Kidney epithelial cell (primary cell): Measurements from ENCODE around the gene RYR1. TPM values are rescaled to one million over a fixed set of nuclear protein-coding genes. Genes with fewer than 3 reads are reported as not detected.

ENCODE experiments used
- DNase-seq: peaks from one replicate; pipeline ENCODE4 v3.0.0-alpha.2; 2010; ENCODE audit warnings: low read depth
- H3K27me3 ChIP-seq: 2 replicates; pipeline ENCODE4 v1.6.0; 2011; ENCODE audit warnings: low read length; ENCODE audit not compliant: control insufficient read depth, insufficient read depth
- H3K36me3 ChIP-seq: 2 replicates; pipeline ENCODE4 v1.5.1; 2011; ENCODE audit warnings: low read length; ENCODE audit not compliant: control insufficient read depth, insufficient read depth
- H3K4me3 ChIP-seq: 2 replicates; pipeline ENCODE4 v1.5.1; 2011; ENCODE audit warnings: low read depth, mild to moderate bottlenecking, control low read depth, low read length
- total RNA-seq: library from RNA; depleted of rRNA; stranded (reverse); fragments of >200 nt; gene quantifications from 2 replicates; pipeline ENCODE4 v1.2.3, GENCODE V29; 2015
- TF ChIP-seq, protein P1 (sequence below): IDR thresholded peaks from 2 replicates; pipeline ENCODE4 v1.5.1; 2011; ENCODE audit warnings: mild to moderate bottlenecking, moderate library complexity, low read length, control low read depth, inconsistent platforms; ENCODE audit not compliant: insufficient read depth, poor library complexity, severe bottlenecking

Gene RYR1
- total RNA-seq, 1 donor from 2014 or later: 0.17 TPM

DNA sequence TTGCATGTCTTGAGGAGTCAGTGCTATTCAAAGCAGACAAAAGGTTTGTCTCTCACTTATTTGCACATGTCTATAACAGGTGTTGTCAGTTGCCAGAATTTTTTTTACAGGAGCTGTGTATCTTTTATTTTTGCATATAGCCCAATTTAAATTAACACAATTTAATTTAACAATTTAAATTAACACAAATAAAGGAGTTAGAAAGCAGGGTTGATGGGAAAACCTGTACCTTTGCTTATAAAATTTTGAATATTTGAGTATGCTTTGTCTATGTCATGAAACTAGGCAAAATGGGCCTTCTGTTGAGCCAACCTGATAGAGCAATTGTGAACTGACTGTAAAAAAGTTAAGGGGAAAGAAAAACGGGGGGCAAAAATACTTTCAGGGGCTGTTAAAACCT, 106.3 kb downstream of the RYR1 start:
- DNase-seq: no peak
- no peak overlapping the region for H3K4me3 ChIP-seq
- H3K36me3 ChIP-seq: no peaks in the 10 kb centered on the region
- no peaks in the 10 kb centered on the region for H3K27me3 ChIP-seq
- TF ChIP-seq, protein P1, sequence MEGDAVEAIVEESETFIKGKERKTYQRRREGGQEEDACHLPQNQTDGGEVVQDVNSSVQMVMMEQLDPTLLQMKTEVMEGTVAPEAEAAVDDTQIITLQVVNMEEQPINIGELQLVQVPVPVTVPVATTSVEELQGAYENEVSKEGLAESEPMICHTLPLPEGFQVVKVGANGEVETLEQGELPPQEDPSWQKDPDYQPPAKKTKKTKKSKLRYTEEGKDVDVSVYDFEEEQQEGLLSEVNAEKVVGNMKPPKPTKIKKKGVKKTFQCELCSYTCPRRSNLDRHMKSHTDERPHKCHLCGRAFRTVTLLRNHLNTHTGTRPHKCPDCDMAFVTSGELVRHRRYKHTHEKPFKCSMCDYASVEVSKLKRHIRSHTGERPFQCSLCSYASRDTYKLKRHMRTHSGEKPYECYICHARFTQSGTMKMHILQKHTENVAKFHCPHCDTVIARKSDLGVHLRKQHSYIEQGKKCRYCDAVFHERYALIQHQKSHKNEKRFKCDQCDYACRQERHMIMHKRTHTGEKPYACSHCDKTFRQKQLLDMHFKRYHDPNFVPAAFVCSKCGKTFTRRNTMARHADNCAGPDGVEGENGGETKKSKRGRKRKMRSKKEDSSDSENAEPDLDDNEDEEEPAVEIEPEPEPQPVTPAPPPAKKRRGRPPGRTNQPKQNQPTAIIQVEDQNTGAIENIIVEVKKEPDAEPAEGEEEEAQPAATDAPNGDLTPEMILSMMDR: no peak

DNA sequence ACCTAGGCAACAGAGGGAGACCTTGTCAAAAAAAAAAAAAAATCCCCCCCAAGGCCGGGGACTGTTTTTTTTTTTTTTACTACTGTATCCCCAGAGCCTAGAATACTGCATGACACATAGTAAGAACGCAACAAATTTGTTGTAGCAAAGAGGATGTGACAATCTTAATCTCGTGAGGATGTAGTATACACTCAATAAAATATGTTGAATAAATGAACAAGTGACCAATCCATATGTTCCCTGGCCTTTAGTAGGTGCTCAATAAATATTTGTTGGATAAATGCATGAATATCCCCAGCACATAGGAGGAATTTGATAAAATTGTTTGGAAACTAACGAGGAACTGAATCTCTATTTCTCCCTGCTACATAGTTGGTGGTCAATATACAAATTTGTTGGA, 108.5 kb downstream of the RYR1 start:
- Histone ChIP-seq H3K4me3 (no peak overlapping the region), H3K27me3 (no peaks in the 10 kb centered on the region), H3K36me3 (no peaks in the 10 kb centered on the region)
- DNase-seq: no peak
- TF ChIP-seq, protein P1: no peak

DNA sequence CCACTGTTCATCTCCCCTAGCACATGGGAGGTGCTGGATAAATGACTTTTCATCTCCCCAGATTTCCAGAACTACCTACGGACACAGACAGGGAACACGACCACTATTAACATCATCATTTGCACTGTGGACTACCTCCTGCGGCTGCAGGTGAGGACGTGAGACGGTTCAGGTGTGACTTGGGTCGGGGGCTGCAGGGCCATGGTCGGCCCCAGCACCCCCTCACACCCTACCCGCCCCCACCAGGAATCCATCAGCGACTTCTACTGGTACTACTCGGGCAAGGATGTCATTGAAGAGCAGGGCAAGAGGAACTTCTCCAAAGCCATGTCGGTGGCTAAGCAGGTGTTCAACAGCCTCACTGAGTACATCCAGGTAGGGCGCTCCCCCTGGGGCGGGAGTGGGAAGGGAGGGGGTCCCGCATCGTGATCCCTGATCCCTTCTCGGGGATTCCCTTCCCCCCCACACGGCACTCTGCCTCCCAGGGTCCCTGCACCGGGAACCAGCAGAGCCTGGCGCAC, 109.9 kb downstream of the RYR1 start:
- no peak overlapping the region for H3K4me3 ChIP-seq
- TF ChIP-seq, protein P1: no peak

DNA sequence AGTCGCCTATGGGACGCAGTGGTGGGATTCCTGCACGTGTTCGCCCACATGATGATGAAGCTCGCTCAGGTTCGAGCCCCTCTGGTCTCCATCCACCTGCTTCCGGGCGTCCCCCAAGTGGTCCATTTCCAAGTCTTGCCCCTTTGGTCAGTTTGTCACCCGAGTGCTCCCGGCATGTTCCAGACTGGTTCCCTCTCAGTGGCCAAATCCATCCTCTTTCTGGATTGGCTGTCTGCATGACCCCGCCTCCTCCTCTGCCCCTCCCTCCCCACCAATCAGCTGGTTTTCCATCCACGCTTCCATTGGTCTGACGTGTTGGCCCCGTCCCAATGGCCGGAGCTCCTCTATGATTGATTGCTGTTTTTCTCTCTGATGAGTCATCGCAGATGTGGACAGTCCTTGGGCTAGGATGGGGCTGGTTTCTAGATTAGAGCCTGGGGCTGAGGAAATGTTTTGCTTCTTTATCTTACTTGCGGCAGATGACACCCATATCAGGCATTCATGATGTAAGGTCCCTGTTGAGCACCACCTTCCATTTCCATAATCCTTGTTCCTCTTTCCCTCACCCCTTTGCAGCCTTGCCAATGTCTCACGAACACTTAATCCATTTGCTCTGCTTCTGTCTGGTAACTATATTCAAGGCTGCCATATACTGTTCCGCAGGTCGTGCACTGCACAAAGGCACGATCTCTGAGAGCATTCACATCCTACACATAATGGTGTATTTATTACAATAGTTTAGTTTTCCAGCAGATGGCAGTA, 110.5 kb downstream of the RYR1 start:
- DNase-seq: peak; percentile 37
- TF ChIP-seq, protein P1: peak; percentile 51
- no peaks in the 10 kb centered on the region for H3K27me3 ChIP-seq
- no peak overlapping the region for H3K4me3 ChIP-seq
- H3K36me3 ChIP-seq: no peaks in the 10 kb centered on the region

More for the DNA sequence above, 109.9 kb downstream of the RYR1 start:
- H3K27me3 ChIP-seq: no peaks in the 10 kb centered on the region
- no peaks in the 10 kb centered on the region for H3K36me3 ChIP-seq
- no peak for DNase-seq

DNA sequence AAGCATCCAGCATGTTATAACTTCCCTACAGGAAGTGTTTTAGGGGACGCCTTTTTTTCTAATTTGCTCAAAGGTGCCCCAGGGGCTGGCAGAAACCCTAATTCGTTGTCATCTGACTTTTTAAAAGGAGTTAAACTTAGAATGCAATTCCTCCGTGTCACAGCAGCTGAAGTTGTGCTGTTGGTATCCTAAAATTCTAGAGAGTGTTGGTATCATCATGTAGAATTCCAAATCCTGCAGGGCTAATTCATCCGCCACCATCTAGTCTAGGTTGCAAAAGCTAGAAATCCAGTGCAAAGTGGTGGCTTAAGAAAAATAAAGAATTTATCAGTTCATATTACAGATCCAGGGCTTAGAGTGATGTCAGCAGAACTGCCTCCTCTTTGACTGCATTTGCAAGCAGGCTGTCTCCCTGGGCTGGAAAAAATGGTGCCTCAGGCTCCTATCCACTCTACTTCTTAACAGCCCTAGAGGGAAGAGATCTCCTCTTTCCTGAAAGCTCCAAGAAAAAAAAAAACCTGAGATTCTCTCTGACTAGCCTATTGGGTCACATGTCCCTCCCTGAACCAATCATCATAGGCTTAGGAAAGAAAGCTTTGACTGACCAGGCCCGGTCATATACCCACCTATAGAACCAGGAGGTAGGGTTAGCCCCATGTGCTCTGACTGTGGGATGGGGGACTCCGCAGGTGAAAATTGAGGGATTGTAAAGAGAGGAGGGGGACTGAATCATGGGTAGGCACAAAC, 111.3 kb downstream of the RYR1 start:
- Histone ChIP-seq H3K27me3 (no peaks in the 10 kb centered on the region), H3K36me3 (no peaks in the 10 kb centered on the region), H3K4me3 (no peak overlapping the region)
- TF ChIP-seq, protein P1: no peak
- peak; percentile 25 for DNase-seq
